Daoy (cell line): ENCODE measurements around the gene LRRC61. TPM values are rescaled to one million over a fixed set of nuclear protein-coding genes. Genes with fewer than 3 reads are reported as not detected.
A peak's percentile ranks its signal among the peaks of the same experiment; 100 is the strongest.
"Not testable (repeated sequence)": the region's sequence is repeated elsewhere in the genome, so short reads cannot be mapped to it uniquely, and the experiment has no call there.

ENCODE experiments used
- DNase-seq: peaks from one replicate; pipeline ENCODE4 v3.0.0-alpha.2; 2015; ENCODE audit warnings: low read depth
- total RNA-seq: library from RNA; depleted of rRNA; stranded (reverse); fragments of >200 nt; shearing (Covaris generic); gene quantifications from 2 replicates; pipeline ENCODE4 v1.2.3, GENCODE V29; 2014

The LRRC61 gene
- total RNA-seq, 1 experiment from 2014 or later, result 6.3 TPM

DNA sequence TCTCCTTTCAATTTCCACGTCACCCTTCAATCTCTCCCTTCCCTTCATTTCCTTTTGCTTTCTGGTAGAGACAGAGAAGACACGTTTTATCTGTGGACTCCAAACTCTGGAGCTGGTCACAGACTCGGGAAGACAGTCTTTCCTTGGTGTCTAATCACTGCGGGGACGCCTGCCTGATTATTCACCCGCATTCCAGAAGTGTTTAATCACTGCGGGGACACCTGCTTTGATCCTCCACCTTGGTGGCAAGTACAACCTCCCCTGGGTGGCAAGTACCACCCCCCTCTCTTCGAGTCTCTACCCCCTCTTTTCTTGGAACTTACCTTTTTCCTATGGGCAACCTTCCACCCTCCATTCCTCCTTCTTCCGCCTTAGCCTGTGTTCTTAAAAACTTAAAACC is 15.3 kb upstream of the LRRC61 start:
- no peak for DNase-seq

GRCh38 chr7:150308575-150308974 is 14.6 kb upstream of the LRRC61 start:
- no peak for DNase-seq

DNA sequence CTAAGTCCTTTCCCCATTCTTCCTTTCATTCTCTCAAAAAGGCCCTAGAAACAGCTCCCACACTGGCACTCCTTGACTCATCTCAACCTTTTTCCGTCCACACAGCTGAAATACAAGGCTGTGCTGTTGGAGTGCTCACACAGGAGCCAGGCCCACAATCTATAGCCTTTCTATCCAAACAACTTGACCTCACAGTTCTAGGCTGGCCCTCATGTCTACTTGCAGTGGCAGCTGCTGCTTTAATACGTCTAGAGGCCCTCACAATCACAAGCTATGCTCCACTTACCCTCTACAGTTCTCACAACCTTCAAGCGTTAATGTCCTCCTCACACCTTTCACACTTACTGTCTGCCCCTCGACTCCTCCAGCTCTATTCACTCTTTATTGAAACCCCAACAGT is 12.0 kb upstream of the LRRC61 start:
- no peak for DNase-seq

DNA sequence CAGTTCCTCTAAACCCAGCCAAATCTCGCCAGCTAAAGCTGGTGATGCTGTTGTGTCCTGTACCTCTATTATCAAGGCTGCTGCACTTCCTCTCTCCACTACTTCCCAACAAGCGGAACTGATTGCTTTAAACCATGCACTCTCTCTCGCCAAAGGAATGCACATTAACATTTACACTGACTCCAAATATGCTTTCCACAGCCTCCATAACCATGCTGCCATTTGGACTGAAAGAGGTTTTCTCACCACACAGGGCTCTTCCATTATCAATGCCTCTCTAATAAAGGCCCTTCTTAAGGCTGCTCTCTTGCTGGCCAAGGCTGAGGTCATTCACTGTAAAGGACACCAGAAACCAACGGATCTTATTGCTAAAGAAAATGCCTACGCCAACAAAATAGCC is 11.4 kb upstream of the LRRC61 start:
- DNase-seq, result peak; percentile 49

DNA sequence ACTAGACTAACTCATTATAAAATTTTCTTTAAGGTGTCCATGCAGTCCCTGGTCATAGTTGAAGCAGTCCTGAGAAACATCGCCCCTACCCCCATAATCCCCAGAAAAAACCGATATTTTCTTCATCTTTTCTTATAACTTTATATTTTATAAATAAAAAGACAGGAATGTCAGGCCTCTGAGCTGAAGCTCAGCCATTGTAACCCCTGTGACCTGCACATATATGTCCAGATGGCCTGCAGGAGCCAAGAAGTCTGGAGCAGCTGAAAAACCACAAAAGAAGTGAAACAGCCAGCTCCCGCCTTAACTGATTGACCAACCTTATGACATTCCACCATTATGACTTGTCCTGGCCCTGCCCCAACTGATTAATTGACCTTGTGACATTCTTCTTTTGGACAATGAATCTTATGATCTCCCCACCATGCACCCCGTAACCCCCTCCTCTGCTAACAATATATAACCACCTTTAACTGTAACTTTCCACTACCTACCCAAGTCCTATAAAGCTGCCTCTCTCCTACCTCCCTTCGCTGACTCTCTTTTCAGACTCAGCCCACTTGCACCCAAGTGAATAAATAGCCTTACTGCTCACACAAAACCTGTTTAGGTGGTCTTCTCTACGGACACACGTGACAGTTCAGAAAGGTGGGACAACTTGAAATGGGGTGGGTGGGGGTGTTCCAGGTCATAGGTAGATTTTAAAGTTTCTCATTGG is 10.3 kb upstream of the LRRC61 start:
- not testable (repeated sequence) for DNase-seq

DNA sequence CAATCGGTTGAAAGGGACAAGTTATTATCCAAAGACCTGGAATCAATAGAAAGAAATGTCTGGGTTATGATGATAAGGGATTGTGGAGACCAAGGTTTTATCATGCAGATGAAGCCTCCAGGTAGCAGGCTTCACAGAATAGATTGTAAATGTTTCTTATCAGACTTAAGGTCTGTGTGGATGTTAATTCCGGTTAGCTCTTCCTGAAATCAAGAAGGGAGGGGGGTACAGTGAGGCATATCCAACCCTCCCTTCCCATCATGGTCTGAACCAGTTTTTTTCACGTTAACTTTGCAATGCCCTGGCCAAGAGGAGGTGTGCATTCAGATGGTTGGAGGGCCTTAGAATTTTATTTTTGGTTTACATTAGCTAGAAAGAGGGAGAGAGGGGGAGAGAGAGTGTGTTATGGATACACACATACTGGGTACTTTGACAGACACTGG is 9.8 kb upstream of the LRRC61 start:
- no peak for DNase-seq

DNA sequence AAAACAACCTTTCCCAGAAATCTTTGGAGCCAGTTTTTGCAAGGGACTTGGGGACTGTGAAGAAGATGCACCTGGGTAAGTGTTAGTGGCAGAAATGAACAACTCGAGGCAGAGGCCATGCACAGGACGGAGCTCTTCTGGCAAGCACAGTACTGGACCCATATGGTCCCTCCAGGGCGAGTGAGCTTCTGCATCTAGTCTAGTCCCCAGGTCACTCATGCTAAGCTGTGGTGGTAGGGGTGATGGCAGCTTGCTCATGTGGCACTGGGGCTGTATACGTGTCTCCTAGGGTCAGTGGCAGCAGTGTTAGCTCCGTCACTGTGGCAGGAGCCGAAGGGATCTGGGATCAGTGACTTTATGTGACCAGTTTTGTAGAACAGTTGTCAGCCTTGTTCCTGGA is 9.3 kb upstream of the LRRC61 start:
- DNase-seq, result no peak

DNA sequence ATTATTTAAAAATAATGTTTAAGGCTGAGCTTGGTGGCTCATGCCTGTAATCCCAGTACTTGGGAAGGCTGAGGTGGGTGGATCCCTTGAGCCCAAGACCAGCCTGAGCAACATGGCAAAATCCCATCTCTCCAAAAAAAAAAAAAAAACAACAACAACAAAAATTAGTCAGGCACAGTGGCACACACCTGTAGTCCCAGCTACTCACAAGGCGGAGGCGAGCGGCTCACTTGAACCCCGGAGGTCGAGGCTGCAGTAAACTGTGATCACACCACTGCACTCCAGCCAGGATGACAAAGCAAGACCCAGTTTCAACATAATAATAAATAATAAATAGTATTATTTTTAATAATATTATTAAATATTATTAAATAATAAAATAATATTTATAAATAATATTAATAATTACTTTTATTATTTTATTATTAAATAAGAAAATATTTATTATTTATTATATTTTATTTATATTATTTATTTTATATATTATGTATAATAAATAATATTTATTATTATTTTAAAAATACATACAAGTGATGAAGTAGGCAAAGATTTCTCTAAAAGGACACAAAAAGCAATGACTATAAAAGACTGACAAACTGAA is 8.4 kb upstream of the LRRC61 start:
- DNase-seq, result no peak

DNA sequence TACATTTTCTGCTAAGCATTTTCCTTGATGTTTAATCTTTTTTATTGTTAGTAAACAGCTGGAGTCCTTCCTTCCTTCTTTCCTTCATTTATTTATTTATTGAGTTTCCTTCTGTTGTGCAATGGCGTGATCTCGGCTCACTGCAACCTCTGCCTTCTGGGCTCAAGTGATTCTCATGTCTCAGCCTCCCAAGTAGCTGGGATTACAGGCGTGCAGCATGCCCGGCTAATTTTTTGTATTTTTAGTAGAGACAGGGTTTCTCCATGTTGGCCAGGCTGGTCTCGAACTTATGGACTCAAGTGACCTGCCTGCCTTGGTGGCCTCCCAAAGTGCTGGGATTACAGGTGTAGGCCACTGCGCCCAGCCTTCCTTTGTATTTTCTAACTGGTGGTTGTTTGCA is 6.2 kb upstream of the LRRC61 start:
- DNase-seq, result not testable (repeated sequence)

DNA sequence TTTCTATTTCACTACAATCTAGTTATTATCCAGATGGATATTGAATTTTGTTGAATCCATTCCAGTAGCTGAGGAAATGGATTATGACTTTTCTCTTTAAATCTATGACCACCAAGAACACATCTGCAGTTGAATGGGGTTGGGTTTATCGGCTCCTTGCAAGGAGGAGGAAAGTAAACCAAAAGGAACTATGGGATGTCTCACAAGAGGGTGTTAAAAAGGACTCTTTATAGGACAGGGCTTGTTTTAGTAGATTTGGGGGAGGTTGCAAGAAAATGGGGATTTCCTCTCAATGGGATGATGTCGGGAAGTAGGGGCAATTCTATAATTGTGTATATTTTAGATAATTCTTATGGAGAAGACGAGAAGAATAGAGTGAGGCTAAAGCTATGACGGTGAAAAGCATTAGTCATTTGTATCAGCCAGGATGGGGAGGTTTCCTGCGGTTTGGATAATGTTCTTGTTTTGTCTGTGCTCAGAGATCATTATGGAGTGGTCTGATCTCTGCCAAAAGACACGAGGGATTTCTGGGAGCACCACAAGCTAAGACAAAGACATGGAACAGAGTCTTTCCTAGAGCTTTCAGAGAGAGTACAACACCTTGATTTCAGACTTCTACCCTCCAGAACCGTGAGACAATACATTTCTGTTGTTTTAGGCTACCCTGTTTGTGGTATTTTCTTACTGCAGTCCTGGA is 5.3 kb upstream of the LRRC61 start:
- DNase-seq, result peak; percentile 93

DNA sequence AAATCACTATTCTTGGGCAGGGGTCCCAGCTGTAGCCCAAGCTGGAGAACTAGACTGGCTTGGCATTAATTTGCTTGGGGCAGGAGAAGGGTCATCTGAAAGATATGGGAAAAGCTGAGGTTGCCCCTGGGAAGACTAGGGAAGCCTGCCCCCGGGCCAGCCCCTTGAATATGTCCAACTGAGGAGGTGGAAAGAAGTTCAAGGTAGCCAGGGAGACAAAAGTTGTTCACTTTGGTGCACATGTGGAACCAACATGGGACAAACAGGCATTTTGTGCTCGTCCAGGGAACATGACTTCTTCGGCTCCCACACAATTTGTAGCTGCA is 1.4 kb upstream of the LRRC61 start:
- no peak for DNase-seq

DNA sequence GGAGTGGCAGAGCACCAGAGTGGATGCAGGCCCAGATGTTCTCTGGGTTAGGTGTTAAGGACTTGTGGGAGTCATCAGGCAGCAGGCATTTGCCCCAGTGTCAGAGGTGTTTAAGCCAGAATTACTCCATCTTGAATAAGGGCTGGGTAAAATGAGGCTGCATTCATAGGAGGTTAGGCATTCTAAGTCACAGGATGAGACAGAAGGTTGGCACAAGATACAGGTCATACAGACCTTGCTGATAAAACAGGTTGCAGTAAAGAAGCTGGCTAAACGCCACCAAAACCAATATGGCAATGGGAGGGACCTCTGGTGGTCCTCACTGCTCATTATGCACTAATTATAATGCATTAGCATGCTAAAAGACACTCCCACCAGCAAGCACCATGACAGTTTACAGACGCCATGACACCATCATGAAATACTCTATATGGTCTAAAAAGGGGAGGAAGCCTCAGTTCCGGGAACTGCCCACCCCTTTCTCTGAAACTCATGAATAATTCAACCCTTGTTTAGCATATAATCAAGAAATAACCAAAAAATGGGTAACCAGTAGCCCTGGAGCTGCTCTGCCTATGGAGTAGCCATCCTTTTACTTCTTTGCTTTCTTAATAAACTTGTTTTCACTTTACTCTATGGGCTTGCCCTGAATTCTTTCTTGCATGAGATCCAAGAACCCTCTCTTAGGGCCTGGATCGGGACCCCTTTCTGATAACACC is 882 bp upstream of the LRRC61 start:
- no peak for DNase-seq

GRCh38 chr7:150323682-150324372 is 672 bp downstream of the LRRC61 start:
- DNase-seq, result no peak

DNA sequence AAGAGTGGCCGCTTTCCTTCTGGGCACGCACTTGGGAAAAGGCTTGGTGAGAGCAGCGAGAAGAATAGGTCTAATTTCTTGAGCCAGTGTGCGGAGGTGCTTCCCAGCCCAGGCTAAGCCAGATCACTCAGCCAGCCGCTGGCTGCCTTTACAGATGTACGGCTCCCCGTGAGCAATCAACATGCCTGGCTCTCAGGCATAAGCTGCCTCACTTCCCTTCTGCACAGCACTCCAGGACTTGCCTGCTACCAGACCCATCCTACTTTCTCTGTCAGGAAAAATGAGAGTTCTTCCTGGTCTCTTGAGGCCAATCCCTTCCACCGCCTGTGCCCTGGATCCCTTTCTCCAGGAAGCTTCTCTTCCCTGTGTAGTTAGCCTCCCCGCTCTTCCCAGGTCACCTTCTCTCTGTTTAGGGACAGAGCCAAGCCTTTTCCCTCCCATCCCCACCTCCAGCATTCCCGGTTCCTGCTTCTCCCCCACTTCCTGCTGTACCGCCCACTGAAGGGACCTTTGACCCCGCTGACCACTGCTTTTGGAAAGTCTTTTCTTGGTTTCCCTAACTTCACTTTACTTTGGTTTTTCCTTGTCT is 1.3 kb downstream of the LRRC61 start:
- no peak for DNase-seq

DNA sequence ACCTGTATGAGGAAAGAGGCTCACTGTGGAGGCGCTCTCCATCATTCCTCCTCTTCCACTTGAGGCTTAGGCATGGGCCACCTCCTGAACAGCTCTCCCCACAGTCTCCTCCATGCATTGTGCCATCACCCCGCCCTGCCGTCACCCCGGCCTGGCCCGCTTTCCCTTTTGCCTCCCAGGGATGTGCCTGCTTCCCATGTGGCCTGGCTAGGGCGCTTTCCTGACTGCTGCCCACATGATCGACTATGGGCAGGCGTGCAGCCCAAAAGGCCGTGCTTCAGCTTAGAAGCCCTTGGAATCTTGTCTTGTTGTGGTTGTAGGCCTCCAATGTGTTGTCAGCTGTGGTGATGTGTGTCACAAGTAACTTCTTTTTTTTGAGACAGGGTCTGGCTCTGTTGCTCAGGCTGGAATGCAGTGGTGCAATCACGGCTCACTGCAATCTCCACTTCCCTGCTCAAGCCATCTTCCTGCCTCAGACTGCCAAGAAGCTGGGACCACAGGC is 2.0 kb downstream of the LRRC61 start:
- DNase-seq, result no peak

- DNase-seq, result no peak
Observed at GRCh38 chr7:150325901-150326300, 2.7 kb downstream of the LRRC61 start.

DNA sequence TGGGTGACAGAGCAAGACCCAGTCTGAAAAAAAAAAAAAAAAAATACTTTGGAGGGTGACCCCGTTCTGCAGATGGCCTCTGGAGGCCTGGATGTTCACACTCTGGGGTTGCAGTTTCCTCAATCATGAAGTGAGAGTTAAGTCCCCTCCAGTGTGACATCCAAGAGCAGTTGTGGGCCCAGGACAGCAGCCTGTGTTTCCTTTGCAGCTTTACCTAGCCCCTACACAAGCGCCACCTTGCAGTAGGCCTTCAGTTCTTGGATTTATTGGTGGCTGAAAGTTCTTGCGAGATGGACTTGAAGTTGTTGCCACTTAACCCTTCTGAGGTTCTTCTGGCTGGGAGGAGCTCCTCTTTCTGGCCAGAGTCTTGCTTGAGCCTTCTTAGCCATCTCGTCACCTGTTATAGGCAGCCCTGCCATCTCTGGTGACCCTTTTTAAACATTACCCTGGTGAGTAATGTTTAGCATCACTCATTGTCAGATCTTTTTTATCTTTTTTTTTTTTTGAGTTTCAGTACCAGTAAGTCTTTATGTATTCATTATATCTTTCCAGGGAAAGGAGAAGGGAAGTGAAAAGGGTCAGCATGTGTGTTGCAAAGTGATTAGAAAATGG is 3.6 kb downstream of the LRRC61 start:
- DNase-seq, result no peak

- DNase-seq, result no peak
Observed at GRCh38 chr7:150327308-150327707, 4.2 kb downstream of the LRRC61 start.

GRCh38 chr7:150329331-150330120 is 6.4 kb downstream of the LRRC61 start:
- DNase-seq, result no peak
